ENCODE data around the gene KLHDC8B.

DNA sequence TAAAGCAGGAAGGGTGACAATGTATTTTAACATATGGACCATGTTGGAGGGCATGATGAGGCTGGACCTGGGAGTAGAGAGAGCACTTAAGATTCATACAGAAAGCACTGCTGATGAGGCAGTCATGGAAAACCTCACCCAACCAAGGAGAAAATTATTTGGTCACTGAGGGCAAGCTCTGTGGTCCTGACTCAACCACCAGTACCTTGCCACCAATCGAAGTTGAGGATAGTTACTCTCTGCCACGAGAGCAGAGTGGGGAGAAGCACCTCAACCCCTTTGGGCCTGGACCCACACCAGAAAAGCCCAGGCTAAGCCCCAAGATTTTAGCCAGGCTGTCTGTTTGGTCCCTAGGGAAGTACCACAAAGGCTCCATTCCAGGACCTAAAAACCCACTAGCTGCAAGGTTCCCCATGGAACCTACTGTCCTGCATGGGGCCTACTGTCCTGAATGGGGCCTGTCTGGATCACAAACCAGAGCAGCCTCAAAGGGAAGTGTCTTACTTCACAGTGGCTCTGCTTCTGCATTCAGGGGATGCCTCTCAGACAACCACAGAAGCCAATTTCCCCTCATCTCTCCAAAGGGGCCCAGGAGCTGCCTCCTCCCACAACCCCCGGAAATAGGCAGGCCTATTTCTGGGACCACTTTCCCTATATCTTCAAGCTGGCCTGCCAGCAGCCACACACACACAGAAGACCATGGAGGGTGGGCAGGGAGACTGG, 9.4 kb upstream of the KLHDC8B start:
- TF ChIP-seq, protein P1, sequence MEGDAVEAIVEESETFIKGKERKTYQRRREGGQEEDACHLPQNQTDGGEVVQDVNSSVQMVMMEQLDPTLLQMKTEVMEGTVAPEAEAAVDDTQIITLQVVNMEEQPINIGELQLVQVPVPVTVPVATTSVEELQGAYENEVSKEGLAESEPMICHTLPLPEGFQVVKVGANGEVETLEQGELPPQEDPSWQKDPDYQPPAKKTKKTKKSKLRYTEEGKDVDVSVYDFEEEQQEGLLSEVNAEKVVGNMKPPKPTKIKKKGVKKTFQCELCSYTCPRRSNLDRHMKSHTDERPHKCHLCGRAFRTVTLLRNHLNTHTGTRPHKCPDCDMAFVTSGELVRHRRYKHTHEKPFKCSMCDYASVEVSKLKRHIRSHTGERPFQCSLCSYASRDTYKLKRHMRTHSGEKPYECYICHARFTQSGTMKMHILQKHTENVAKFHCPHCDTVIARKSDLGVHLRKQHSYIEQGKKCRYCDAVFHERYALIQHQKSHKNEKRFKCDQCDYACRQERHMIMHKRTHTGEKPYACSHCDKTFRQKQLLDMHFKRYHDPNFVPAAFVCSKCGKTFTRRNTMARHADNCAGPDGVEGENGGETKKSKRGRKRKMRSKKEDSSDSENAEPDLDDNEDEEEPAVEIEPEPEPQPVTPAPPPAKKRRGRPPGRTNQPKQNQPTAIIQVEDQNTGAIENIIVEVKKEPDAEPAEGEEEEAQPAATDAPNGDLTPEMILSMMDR (IDR thresholded peaks at IDR 0.05): no peak
- TF ChIP-seq POLR2A (IDR thresholded peaks at IDR 0.05): no peak
